HT-29 (cell line): Measurements from ENCODE around the gene TGFBR3. TPM values are rescaled to one million over a fixed set of nuclear protein-coding genes. Genes with fewer than 3 reads are reported as not detected.
"Not testable (repeated sequence)": the region's sequence is repeated elsewhere in the genome, so short reads cannot be mapped to it uniquely, and the experiment has no call there.

ENCODE experiments used
- DNase-seq: peaks from one replicate; pipeline ENCODE4 v3.0.0-alpha.2; 2015; ENCODE audit warnings: low spot score
- total RNA-seq: library from RNA; depleted of rRNA; stranded (reverse); fragments of >200 nt; shearing (Covaris generic); gene quantifications from 2 replicates; pipeline ENCODE4 v1.2.3, GENCODE V29; 2014

The TGFBR3 gene
- total RNA-seq, 1 experiment from 2014 or later, result 4.3 TPM

DNA sequence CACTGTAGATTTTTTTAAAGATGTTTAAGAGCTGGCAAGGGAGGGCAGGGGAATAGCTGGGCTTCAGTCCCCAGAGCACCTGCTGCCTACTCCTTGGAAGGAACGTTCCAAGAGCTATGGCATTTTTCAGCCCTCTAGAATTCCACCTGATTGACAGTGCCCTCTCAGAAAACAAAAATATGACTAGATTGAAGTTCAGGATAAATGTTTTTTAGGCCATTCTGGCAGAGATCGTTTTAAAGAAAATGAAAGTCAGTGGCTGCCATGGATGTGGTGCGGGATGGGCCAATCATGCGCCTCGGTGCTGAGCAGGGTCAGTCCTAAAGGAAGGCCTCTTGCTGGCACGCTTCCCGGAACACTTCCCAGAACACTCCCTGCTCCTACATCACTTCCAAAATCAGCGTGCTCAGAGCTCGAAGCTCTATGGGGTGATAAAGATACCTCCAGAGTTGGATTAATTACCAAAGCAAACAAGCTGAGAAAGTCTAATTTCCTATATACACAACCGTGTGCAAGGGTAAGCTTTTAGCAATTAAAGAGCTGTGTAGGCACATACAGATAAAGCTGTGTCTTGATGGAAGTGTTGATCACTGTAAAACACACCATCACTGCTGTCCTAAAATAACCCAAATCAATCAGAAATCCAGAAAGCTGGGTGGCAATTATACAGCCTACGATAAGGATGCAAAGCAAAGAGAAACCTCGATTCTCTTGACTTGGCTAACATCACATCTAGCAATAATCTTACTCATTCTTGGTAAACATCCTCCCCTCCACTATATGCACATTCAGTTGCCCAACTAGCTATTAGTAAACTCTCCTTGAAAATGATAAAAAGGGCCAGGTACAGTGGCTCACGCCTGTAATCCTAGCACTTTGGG is 34.6 kb downstream of the TGFBR3 start:
- peak; percentile 43 for DNase-seq

- DNase-seq, result peak; percentile 22
Measured at GRCh38 chr1:91850708-91851107, 35.2 kb downstream of the TGFBR3 start.

- DNase-seq, result peak; percentile 31
Measured at GRCh38 chr1:91847851-91848250, 38.1 kb downstream of the TGFBR3 start.

- no peak for DNase-seq
Measured at GRCh38 chr1:91846639-91847013, 39.3 kb downstream of the TGFBR3 start.

GRCh38 chr1:91846007-91846638 is 39.8 kb downstream of the TGFBR3 start:
- DNase-seq, result peak; percentile 31

DNA sequence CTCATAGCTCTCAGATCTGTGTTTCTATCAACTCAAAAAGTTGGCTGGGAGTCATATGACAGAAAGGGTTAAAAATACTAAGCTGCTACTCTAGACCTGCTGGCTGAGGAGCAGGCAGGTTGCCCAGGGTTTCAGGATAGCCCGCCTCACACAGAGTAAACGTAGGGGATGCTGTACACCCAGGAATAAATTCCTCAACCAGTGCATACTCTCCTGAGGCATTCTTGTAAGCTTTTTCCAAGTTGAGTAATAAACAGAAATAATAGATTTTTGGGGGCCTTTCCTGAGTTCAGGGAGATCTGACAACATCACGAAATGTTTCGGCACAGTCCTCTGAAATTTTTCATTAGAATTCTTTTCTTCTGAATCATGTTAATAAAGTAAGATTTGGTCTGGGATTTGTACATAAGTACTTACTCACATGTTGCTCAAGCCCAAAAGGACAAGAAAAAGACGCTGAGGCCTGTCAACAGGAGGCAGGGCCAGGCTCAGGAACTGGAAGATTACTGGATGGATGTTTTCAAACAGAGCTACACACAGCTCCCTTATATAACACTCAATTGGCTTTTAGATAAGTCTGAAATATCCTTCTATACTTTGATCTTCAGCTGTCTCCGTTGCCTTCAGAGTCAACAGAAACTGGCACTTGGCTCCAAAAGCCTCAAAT is 41.0 kb downstream of the TGFBR3 start:
- DNase-seq, result peak; percentile 19

GRCh38 chr1:91843843-91844242 is 42.1 kb downstream of the TGFBR3 start:
- no peak for DNase-seq

DNA sequence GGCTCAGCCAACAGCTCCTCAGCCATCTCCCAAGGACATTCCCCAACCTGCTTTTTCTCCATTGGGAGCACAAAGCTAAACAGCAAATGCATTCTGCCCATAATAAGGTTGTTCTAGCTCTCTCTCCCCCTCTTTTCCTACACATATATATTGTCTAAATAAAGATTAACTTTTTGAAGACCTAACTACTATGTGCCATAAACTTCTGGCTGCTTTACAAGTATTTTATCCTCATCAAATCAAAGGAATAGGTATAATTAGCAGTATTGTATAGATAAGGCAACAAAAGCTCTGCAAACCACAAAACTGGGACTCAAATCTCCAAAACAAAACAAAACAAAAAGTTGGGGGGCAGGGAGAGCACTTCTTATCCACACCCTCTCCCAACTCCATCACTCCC is 43.4 kb downstream of the TGFBR3 start:
- no peak for DNase-seq

DNA sequence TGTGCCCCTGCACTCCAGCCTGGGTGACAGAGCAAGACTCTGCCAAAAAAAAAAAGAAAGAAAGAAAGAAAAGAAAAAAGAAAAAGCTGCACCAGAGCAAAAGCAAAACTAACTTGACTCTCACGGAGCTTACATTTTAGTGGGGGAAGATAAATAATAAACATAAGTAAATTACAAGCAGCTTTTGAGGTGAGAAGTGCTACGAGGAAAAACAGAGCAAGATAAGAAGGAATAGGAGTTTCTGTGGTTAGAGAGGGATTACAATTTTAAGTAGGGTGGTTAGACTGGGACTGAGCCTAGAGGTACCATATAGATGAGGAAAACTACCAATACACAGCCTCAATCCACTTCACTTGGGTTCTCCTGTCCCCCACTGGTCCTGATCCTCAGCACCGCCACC is 43.9 kb downstream of the TGFBR3 start:
- no peak for DNase-seq

GRCh38 chr1:91840276-91840675 is 45.7 kb downstream of the TGFBR3 start:
- not testable (repeated sequence) for DNase-seq

GRCh38 chr1:91836331-91837040 is 49.5 kb downstream of the TGFBR3 start:
- DNase-seq, result no peak

DNA sequence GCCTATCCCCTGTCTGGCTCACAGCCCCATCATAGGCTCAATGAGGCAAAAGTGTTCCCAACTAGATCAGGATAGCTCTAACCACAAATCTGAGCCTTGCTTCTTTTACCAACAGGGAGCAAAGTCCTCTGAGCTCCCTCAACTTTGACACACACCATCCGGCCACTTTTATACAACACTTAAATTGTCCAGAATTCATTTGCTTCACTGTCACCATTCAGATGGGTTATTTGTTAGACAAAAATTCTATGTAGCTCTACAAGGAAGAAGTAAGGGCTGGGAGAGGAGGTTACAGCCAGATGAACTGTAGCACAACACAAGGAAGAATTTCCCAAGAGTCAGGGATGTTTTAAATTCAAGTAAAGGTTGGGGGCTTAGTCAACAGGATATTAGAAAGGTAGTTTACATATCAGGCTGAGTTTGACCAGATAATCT is 50.8 kb downstream of the TGFBR3 start:
- DNase-seq, result no peak

GRCh38 chr1:91834549-91834948 is 51.4 kb downstream of the TGFBR3 start:
- DNase-seq, result not testable (repeated sequence)

DNA sequence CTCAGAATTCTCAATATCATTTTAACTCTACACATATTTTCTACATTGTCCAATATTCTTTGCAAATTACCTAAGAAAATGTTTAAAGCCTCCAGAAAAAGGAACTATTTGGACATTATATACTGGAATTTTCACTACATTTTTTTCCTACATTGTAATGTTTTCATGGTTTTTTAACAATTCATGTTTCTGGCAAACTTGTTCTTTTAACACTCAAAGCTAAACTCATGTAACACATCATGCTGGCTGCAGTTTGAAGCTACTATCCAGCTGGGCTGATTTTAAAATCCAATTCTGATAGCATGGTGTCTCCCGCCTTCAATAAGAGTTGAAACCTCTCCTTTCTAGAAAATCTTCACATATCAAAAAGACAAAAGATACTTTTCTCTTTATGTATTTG is 52.0 kb downstream of the TGFBR3 start:
- DNase-seq, result no peak

GRCh38 chr1:91831132-91831930 is 54.6 kb downstream of the TGFBR3 start:
- DNase-seq, result peak; percentile 40

GRCh38 chr1:91830242-91831131 is 55.5 kb downstream of the TGFBR3 start:
- peak; percentile 85 for DNase-seq

DNA sequence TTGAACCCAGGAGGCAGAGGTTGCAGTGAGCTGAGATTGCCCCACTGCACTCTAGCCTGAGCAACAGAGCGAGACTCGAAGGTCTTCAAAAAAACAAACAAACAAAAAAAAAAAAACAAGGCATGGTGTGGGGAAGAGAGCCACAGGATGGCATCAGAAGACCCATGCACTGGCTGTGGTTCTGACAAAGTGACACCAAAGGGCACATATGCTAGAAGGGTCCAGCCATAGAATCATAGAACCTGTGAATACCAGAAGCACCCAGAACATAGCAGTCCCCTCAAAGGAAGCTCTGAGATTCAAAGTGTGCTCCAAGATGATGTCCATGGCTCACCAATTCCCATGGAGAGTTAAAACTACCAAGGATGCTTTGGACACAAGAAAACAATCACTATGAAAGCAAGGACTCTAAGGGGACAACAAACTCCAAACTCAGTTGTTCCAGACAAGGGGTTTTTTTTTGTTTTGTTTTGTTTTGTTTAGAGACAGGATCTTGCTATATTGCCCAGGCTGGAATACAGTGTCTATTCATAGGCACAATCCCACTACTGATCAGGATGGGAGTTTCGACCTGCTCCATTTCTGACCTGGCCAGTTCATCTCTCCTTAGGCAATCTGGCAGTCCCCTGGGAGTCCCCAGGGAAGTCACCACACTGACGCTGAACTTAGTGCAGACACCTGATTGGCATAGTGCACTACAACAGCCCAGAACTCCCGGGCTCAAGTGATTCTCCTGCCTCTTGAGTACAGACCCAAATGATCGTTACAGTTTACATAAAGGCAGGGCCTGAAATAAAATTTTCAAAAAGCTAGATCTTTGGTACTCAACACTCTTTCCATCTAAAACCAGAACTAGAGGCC is 56.4 kb downstream of the TGFBR3 start:
- no peak for DNase-seq

DNA sequence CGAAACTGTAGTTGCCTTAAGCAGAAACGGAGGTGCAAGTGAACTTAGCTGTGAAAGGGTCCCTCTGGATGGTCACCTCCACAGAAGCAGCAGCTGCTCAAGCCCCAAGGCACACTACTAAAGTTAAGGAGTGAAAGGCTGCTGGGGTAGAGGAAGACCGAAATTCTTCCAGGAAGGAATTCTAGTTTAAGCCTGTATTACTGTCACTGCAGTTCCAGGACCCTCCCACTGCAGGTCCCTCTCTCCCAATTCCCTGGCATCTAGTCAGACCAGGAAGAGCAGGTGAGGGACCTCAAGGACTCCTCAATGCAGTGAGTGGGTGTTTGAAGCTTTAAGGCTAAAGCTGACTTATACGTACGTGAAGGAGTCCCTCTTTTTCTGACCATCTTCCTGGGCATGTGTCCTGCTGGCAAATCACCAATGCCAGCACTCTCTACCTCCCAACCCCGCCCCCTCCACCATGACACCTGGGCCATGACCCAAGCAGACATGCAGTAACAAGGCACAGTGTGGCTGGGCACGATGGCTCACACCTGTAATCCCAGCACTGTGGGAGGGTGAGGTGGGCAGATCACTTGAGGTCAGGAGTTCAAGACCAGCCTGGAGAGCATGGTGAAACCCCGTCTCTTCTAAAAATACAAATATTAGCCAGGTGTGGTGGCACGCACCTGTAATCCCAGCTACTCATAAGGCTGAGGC is 57.2 kb downstream of the TGFBR3 start:
- DNase-seq, result no peak
